Measurements from ENCODE around the gene MGLL. TPM values are rescaled to one million over a fixed set of nuclear protein-coding genes. Genes with fewer than 3 reads are reported as not detected.

MGLL gene
- total RNA-seq, 1 donor from 2014 or later = 0.43 TPM

GRCh38 chr3:127814325-127814781 is 8.0 kb downstream of the MGLL start:
- Mint-ChIP-seq H3K27me3 (peaks cover 53% of the 10 kb centered on the region), H3K36me3 (ENCODE audit: insufficient read depth) (no peaks in the 10 kb centered on the region), H3K9me3 (ENCODE audit: low read depth) (no peaks in the 10 kb centered on the region), H3K4me1 (ENCODE audit: low read depth) (peaks cover 16% of the 10 kb centered on the region), H3K27ac (no peak overlapping the region), H3K4me3 (ENCODE audit: low read depth) (no peak overlapping the region)
- no peak for DNase-seq (ENCODE audit: low spot score, unreplicated experiment)
- TF ChIP-seq CTCF (IDR thresholded peaks at IDR 0.05; ENCODE audit: unreplicated experiment) = no peak

GRCh38 chr3:127812151-127812550 is 10.2 kb downstream of the MGLL start:
- H3K4me3 Mint-ChIP-seq (ENCODE audit: low read depth) = no peak overlapping the region
- peaks cover 49% of the 10 kb centered on the region for H3K27me3 Mint-ChIP-seq
- TF ChIP-seq CTCF (IDR thresholded peaks at IDR 0.05; ENCODE audit: unreplicated experiment) = no peak

DNA sequence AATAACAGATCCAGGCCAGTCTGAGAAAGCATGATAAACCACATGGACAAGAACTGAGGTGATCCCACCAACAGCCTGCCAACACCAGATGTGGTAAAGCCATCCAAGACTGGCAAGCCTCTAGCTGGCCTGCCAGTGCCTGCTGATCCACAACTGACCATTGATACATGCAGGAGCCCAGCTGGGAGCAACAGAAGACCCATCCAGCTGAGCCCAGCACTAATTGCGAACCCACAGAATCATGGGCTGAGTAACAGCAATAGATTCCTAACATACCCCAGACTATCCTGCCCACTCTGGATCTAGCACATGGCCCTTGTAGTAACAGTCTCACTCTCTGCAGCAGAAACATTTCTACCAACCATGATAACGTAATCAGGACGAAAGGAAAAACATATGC is 10.6 kb downstream of the MGLL start:
- no peak overlapping the region for H3K4me3 Mint-ChIP-seq (ENCODE audit: low read depth)
- H3K27me3 Mint-ChIP-seq = peaks cover 45% of the 10 kb centered on the region
- no peak for DNase-seq (ENCODE audit: low spot score, unreplicated experiment)
- no peaks in the 10 kb centered on the region for H3K36me3 Mint-ChIP-seq (ENCODE audit: insufficient read depth)
- H3K4me1 Mint-ChIP-seq (ENCODE audit: low read depth) = peaks cover 16% of the 10 kb centered on the region
- no peaks in the 10 kb centered on the region for H3K9me3 Mint-ChIP-seq (ENCODE audit: low read depth)
- TF ChIP-seq CTCF (IDR thresholded peaks at IDR 0.05; ENCODE audit: unreplicated experiment) = no peak
- H3K27ac Mint-ChIP-seq = no peak overlapping the region

More at GRCh38 chr3:127812151-127812550, 10.2 kb downstream of the MGLL start:
- no peaks in the 10 kb centered on the region for H3K9me3 Mint-ChIP-seq (ENCODE audit: low read depth)
- peaks cover 16% of the 10 kb centered on the region for H3K4me1 Mint-ChIP-seq (ENCODE audit: low read depth)
- no peak for DNase-seq (ENCODE audit: low spot score, unreplicated experiment)
- H3K36me3 Mint-ChIP-seq (ENCODE audit: insufficient read depth) = no peaks in the 10 kb centered on the region
- no peak overlapping the region for H3K27ac Mint-ChIP-seq

DNA sequence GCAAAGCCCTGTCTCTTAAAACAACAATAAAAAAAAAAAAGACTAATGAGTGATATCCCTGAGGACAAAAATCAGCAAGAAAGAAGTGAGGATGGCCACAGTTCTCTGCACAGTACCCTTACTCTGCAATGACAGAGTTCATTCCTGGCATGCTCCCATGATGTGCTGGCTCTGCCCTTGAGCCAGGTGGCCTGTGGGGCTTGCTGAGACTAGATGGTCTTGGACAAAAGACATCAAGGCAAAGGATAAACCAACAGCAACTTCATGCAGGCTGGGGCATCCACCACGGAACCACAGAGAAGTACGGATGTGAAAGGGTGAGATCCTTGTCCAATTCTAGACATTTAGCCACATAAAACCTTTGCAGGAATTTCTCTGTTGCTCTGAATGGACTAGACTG is 12.7 kb downstream of the MGLL start:
- no peak overlapping the region for H3K4me3 Mint-ChIP-seq (ENCODE audit: low read depth)
- TF ChIP-seq CTCF (IDR thresholded peaks at IDR 0.05; ENCODE audit: unreplicated experiment) = no peak
- peaks cover 41% of the 10 kb centered on the region for H3K27me3 Mint-ChIP-seq
- no peaks in the 10 kb centered on the region for H3K9me3 Mint-ChIP-seq (ENCODE audit: low read depth)
- H3K36me3 Mint-ChIP-seq (ENCODE audit: insufficient read depth) = no peaks in the 10 kb centered on the region
- peaks cover 8% of the 10 kb centered on the region for H3K4me1 Mint-ChIP-seq (ENCODE audit: low read depth)
- H3K27ac Mint-ChIP-seq = no peak overlapping the region
- no peak for DNase-seq (ENCODE audit: low spot score, unreplicated experiment)

- Mint-ChIP-seq H3K36me3 (ENCODE audit: insufficient read depth) (no peaks in the 10 kb centered on the region), H3K9me3 (ENCODE audit: low read depth) (no peaks in the 10 kb centered on the region), H3K27ac (no peak overlapping the region), H3K4me1 (ENCODE audit: low read depth) (peaks cover 4% of the 10 kb centered on the region), H3K27me3 (peaks cover 44% of the 10 kb centered on the region), H3K4me3 (ENCODE audit: low read depth) (no peak overlapping the region)
- no peak for DNase-seq (ENCODE audit: low spot score, unreplicated experiment)
- TF ChIP-seq CTCF (IDR thresholded peaks at IDR 0.05; ENCODE audit: unreplicated experiment) = no peak
Observed at GRCh38 chr3:127809211-127809610, 13.1 kb downstream of the MGLL start.
